Transverse colon (tissue), 4 donors: ENCODE results near the gene HACL1. TPM values are rescaled to one million over a fixed set of nuclear protein-coding genes. Genes with fewer than 3 reads are reported as not detected.
"Not testable (repeated sequence)": the region's sequence is repeated elsewhere in the genome, so short reads cannot be mapped to it uniquely, and the experiment has no call there.

Experiments
- DNase-seq: peaks from one replicate; pipeline ENCODE4 v3.0.0-alpha.2; 2019
- H3K27ac ChIP-seq, 4 donors: fragments of 200-600 bp; sonication (generic); 2 replicates each; pipeline ENCODE4 v1.5.1; 2016 to 2018; ENCODE audit warnings: inconsistent platforms in 4 of 4
- H3K27me3 ChIP-seq: fragments of 200-600 bp; sonication (generic); 2 replicates; pipeline ENCODE4 v1.5.1; 2017; ENCODE audit warnings: inconsistent platforms
- H3K36me3 ChIP-seq, 4 donors: fragments of 200-600 bp; sonication (generic); 2 replicates each; pipeline ENCODE4 v1.5.1; 2017 to 2019; ENCODE audit warnings: inconsistent platforms in 4 of 4
- H3K4me1 ChIP-seq, 4 donors: fragments of 200-600 bp; sonication (generic); 2 replicates each; pipeline ENCODE4 v1.5.1; 2017 to 2020; ENCODE audit warnings: inconsistent platforms in 4 of 4
- H3K4me3 ChIP-seq, 4 donors: fragments of 200-600 bp; sonication (generic); 1 replicate in 1 of 4; 2 replicates in 3 of 4; pipeline versions ENCODE4 v1.5.1 to v1.6.1; 2017 to 2019; ENCODE audit warnings: inconsistent platforms in 4 of 4
- H3K9me3 ChIP-seq, 2 donors: fragments of 200-600 bp; sonication (generic); 2 replicates each; pipeline ENCODE4 v1.5.1; 2017 to 2019; ENCODE audit warnings: inconsistent platforms in 2 of 2
- EP300 ChIP-seq: sonication (generic); formaldehyde crosslinking; IDR thresholded peaks from one replicate; pipeline ENCODE4 v1.6.1; 2017; ENCODE audit warnings: antibody characterized with exemption, low read depth
- POLR2A ChIP-seq: fragments of 450-650 bp; IDR thresholded peaks from one replicate; pipeline ENCODE4 v1.6.1; 2016; ENCODE audit warnings: antibody characterized with exemption, mild to moderate bottlenecking, moderate library complexity
- POLR2AphosphoS5 ChIP-seq, 3 donors: sonication (generic); formaldehyde crosslinking; IDR thresholded peaks; one replicate each; pipeline ENCODE4 v1.6.1; 2016; ENCODE audit warnings: antibody characterized with exemption in 3 of 3
- WGBS, 2 donors: methylation state at CpG; one replicate each; pipeline ENCODE4 v1.1.5; 2018; ENCODE audit warnings: low coverage in 1 of 2; 5-methylcytosine and 5-hydroxymethylcytosine counted together
- in situ Hi-C, 4 donors: fragments of 200-750 bp; cut with MboI; loops; one replicate each; pipeline versions ENCODE4 v1.15.0 to v1.15.1; 2017; ENCODE audit warnings: low sequenced_read_pairs in 3 of 4, low pct_ligation_motif_present in 1 of 4, low pct_unique_long_range_greater_than_20kb in 1 of 4
- intact Hi-C: fragments of 100-400 bp; cut with DNase I; formaldehyde crosslinking; loops from one replicate; pipeline ENCODE4 v1.15.1; 2023; ENCODE audit warnings: low total_unique reads
- total RNA-seq, 4 donors: library from RNA; depleted of rRNA; stranded (reverse); fragments of >200 nt; gene quantifications; one replicate each; pipeline ENCODE4 v1.1.0, GENCODE V29; 2016
- TF ChIP-seq, protein P1 (sequence below), 5 experiments: fragments of 200-600 bp in 3 of 5; fragments of 450-650 bp in 2 of 5; sonication (generic) in 3 of 5; IDR thresholded peaks; 1 replicate in 2 of 5; 2 replicates in 3 of 5; pipeline ENCODE4 v1.5.1; 2016 to 2017; ENCODE audit warnings: antibody characterized with exemption in 5 of 5, inconsistent platforms in 3 of 5, mild to moderate bottlenecking in 2 of 5, moderate library complexity in 1 of 5

Gene HACL1
- total RNA-seq, 4 donors from 2014 or later: 7.5 to 21.3 (median 17.1) TPM

DNA sequence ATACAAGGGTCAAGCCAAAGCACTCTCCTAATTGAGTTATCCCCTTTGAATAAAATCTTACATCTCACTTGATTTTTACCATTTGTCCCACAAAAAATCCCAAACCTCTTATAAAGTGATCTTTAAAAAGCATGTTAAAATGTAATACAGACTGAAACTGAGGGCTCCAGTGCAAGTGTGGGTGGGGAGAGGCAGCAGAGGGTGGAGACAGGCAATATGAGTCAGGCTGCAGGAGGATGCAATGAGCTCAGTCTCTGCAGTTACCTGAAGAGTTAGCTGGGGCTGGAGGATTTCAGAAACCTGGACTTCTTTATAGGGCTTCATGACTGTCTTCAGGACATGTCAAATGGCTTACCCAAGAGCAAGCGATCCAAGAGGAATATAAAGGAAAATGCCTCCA lies 65.6 kb downstream of the HACL1 start:
- Histone ChIP-seq H3K9me3 (no peaks in the 10 kb centered on the region), H3K27me3 (no peaks in the 10 kb centered on the region), H3K4me1 (no peaks in the 10 kb centered on the region), H3K27ac (peak overlapping the region in 1 of 4 donors; percentile 37), H3K4me3 (no peak overlapping the region), H3K36me3 (no peaks in the 10 kb centered on the region)
- WGBS, 2 donors: 82 to 88% methylated on average over 1 of the region's 1 CpG
- in situ Hi-C loops (no loop called here), intact Hi-C loops (no loop called here)
- TF ChIP-seq EP300 (no peak), POLR2A (no peak), POLR2AphosphoS5 (IDR thresholded peaks at IDR 0.05) (no peak)
- TF ChIP-seq, protein P1, sequence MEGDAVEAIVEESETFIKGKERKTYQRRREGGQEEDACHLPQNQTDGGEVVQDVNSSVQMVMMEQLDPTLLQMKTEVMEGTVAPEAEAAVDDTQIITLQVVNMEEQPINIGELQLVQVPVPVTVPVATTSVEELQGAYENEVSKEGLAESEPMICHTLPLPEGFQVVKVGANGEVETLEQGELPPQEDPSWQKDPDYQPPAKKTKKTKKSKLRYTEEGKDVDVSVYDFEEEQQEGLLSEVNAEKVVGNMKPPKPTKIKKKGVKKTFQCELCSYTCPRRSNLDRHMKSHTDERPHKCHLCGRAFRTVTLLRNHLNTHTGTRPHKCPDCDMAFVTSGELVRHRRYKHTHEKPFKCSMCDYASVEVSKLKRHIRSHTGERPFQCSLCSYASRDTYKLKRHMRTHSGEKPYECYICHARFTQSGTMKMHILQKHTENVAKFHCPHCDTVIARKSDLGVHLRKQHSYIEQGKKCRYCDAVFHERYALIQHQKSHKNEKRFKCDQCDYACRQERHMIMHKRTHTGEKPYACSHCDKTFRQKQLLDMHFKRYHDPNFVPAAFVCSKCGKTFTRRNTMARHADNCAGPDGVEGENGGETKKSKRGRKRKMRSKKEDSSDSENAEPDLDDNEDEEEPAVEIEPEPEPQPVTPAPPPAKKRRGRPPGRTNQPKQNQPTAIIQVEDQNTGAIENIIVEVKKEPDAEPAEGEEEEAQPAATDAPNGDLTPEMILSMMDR (IDR thresholded peaks at IDR 0.05): no peak
- DNase-seq: no peak

DNA sequence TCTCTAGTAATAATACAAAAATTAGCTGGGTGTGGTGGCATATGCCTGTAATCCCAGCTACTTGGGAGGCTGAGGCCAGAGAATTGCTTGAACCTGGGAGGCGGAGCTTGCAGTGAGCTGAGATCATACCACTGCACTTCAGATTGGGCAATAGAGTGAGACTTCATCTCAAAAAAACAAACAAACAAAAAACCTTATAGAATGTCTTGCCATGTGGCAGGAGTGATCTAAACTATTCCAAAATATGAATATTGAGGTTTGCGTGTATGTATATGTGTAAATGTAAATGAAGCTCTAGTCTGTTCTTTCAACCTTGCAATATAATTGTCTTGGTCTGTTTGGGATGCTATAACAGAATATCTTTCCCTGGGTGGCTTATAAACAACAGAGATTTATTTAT lies 68.8 kb downstream of the HACL1 start:
- H3K27me3 ChIP-seq, H3K4me1 ChIP-seq, H3K27ac ChIP-seq, intact Hi-C loops, H3K9me3 ChIP-seq, H3K4me3 ChIP-seq, H3K36me3 ChIP-seq, DNase-seq, in situ Hi-C loops: not testable (repeated sequence)
- WGBS, 2 donors: 94 to 100% methylated on average over 2 of the region's 2 CpGs

DNA sequence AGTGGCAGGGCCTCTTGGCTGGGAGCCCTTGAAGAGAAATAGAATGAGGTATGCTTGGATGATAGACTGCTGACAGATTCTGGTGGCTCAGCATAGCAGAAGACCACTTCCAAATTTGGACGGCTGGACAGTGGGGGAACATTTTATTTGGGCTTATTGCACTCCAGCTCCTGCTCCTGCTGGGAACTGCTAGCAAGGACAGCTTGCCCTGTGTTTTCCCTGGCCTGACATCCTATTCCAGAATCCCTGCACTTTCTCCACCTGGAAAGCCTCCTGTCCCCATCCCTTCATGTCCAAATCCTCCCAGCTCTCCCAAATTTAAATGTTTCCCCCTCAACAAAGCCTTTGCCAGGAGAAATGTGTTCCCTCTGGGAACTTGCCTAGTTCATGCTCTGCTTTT lies 70.0 kb downstream of the HACL1 start:
- Histone ChIP-seq H3K27ac (no peak overlapping the region), H3K27me3 (no peaks in the 10 kb centered on the region), H3K4me1 (no peaks in the 10 kb centered on the region), H3K4me3 (no peak overlapping the region), H3K36me3 (no peaks in the 10 kb centered on the region), H3K9me3 (no peaks in the 10 kb centered on the region)
- 82 to 100% methylated on average over 1 of the region's 1 CpG for WGBS, 2 donors
- DNase-seq: no peak
- TF ChIP-seq POLR2AphosphoS5 (IDR thresholded peaks at IDR 0.05) (no peak), EP300 (no peak), POLR2A (no peak)
- TF ChIP-seq, protein P1 (IDR thresholded peaks at IDR 0.05): no peak
- intact Hi-C loops (no loop called here), in situ Hi-C loops (no loop called here)

DNA sequence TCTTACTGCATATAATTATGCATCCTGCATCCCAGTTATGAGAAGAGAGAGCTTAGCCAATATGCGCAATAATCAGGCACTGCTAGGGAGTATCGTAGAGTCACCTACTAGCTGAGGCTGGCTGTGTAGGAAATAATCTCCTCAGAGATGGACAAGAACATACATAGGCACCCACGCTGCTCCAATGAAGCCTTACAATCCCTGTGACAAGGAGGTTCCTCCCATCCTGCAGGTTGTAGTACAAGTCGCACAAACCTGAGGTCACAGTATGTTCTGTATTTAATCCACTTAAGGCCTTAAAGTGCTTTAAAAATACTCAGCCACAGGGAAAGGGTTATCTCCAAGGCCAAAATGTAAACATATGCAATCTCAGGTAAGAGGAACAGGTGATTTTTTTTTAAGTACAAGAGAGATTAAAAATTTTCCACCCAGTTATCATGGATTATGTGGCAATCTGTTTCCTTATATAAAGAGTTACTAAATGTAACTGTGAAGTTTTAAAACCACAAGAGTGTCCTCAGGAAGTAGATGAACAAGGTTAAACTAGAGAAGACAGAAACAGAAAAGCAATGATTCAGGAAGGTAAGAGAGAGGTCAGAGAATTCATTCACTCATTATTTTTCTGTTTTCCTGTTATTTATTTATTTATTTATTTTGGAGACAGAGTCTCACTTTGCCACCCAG lies 72.4 kb downstream of the HACL1 start:
- Histone ChIP-seq H3K27me3 (no peaks in the 10 kb centered on the region), H3K9me3 (no peaks in the 10 kb centered on the region), H3K27ac (no peak overlapping the region), H3K4me3 (no peak overlapping the region), H3K4me1 (no peaks in the 10 kb centered on the region), H3K36me3 (no peaks in the 10 kb centered on the region)
- TF ChIP-seq POLR2A (no peak), POLR2AphosphoS5 (IDR thresholded peaks at IDR 0.05) (no peak), EP300 (no peak)
- TF ChIP-seq, protein P1 (IDR thresholded peaks at IDR 0.05): no peak
- WGBS, 2 donors: 94% methylated on average over 4 of the region's 4 CpGs; no CpG with 5 or more reads in 1 of the 2 donors
- in situ Hi-C loops: no loop called here
- no peak for DNase-seq
- intact Hi-C loops: no loop called here

DNA sequence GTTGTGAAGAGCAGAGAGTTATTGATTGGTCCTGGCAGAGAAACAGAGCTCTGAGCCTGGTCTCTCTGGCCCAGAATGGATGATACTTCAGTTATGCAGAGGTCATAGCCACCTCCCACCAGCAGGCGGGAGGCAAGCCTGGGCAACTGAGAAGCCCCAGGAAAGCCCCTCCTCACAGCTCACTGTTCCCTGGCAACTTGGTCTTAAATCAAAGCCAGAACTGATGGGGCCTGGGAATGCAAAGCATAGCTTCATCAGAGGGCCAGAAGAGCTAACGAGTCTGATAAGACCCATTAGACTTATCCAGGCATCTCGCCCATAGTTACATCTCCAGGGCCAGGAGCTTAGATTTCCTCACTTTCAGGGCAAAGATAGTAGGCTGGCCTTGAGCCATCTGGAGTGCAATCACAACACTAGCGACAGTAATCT lies 74.3 kb downstream of the HACL1 start:
- TF ChIP-seq POLR2A (no peak), EP300 (no peak), POLR2AphosphoS5 (IDR thresholded peaks at IDR 0.05) (no peak)
- TF ChIP-seq, protein P1 (IDR thresholded peaks at IDR 0.05): no peak
- intact Hi-C loops (no loop called here), in situ Hi-C loops (no loop called here)
- H3K4me1 ChIP-seq: no peaks in the 10 kb centered on the region
- WGBS, 2 donors: 82% methylated on average over 4 of the region's 4 CpGs; no CpG with 5 or more reads in 1 of the 2 donors
- no peaks in the 10 kb centered on the region for H3K36me3 ChIP-seq
- H3K4me3 ChIP-seq: no peak overlapping the region
- no peak for DNase-seq
- H3K9me3 ChIP-seq: no peaks in the 10 kb centered on the region
- no peaks in the 10 kb centered on the region for H3K27me3 ChIP-seq
- H3K27ac ChIP-seq: no peak overlapping the region
